UCSD-AML1 (cell line): Measurements from ENCODE around the gene ITPR1.

Experiments
- DNase-seq: peaks from one replicate; lab custom pipeline; 2025; ENCODE audit not compliant: unreplicated experiment; lab: John Stamatoyannopoulos, UW

ITPR1 gene

GRCh38 chr3:4838621-4839022 is 345.5 kb downstream of the ITPR1 start:
- DNase-seq = no peak

GRCh38 chr3:4839278-4839677 is 346.1 kb downstream of the ITPR1 start:
- no peak for DNase-seq

- DNase-seq = no peak
Observed at GRCh38 chr3:4841225-4841624, 348.1 kb downstream of the ITPR1 start.

- no peak for DNase-seq
Observed at GRCh38 chr3:4841776-4842440, 348.8 kb downstream of the ITPR1 start.

- no peak for DNase-seq
Observed at GRCh38 chr3:4843619-4844018, 350.5 kb downstream of the ITPR1 start.

GRCh38 chr3:4845882-4846281 is 352.7 kb downstream of the ITPR1 start:
- DNase-seq = no peak

GRCh38 chr3:4846543-4846942 is 353.4 kb downstream of the ITPR1 start:
- no peak for DNase-seq

- DNase-seq = no peak
Observed at GRCh38 chr3:4848176-4848825, 355.2 kb downstream of the ITPR1 start.

- DNase-seq = no peak
Observed at GRCh38 chr3:4849136-4849535, 356.0 kb downstream of the ITPR1 start.

- DNase-seq = no peak
Observed at GRCh38 chr3:4849739-4850138, 356.6 kb downstream of the ITPR1 start.

GRCh38 chr3:4850211-4850927 is 357.2 kb downstream of the ITPR1 start:
- no peak for DNase-seq

GRCh38 chr3:4850928-4851265 is 357.7 kb downstream of the ITPR1 start:
- no peak for DNase-seq

- no peak for DNase-seq
Observed at GRCh38 chr3:4852780-4853748, 359.9 kb downstream of the ITPR1 start.

GRCh38 chr3:4853749-4854140 is 360.6 kb downstream of the ITPR1 start:
- no peak for DNase-seq

GRCh38 chr3:4855676-4856075 is 362.5 kb downstream of the ITPR1 start:
- DNase-seq = peak; percentile 62

GRCh38 chr3:4856136-4856535 is 363.0 kb downstream of the ITPR1 start:
- DNase-seq = no peak

- no peak for DNase-seq
Observed at GRCh38 chr3:4856564-4856963, 363.4 kb downstream of the ITPR1 start.

- no peak for DNase-seq
Observed at GRCh38 chr3:4856986-4857385, 363.8 kb downstream of the ITPR1 start.

GRCh38 chr3:4859788-4860187 is 366.6 kb downstream of the ITPR1 start:
- DNase-seq = no peak

GRCh38 chr3:4862973-4863372 is 369.8 kb downstream of the ITPR1 start:
- no peak for DNase-seq

- no peak for DNase-seq
Observed at GRCh38 chr3:4864503-4864902, 371.4 kb downstream of the ITPR1 start.
